ENCODE data around the gene ZFHX2. TPM values are rescaled to one million over a fixed set of nuclear protein-coding genes. Genes with fewer than 3 reads are reported as not detected.

Gene ZFHX2
- total RNA-seq (ENCODE audit: low replicate concordance): 0.08 and 0.35 TPM in 2 replicates

GRCh38 chr14:23551266-23552028 is at the start of gene ZFHX2:
ZFHX2 (minus strand) TSS chr14:23551765; CDS start chr14:23535325, 16,440 bp downstream.

GRCh38 chr14:23578560-23579310 is 27.2 kb upstream of the ZFHX2 start, which contains the start of gene JPH4:
JPH4 (minus strand) TSS chr14:23578790; CDS start chr14:23577453, 1,337 bp downstream.

GRCh38 chr14:23567186-23568020 is 15.8 kb upstream of the ZFHX2 start, which contains the start of gene AP1G2:
AP1G2 (minus strand) TSS chr14:23567791; CDS start chr14:23567314, 477 bp downstream.

GRCh38 chr14:23555882-23556699 is 4.5 kb upstream of the ZFHX2 start, which contains the start of gene THTPA:
THTPA (plus strand) TSS chr14:23556271; CDS start chr14:23556758, 487 bp downstream.

Other genes with a start within 250 kb of the ZFHX2 start
- 1.6 and 2.2 TPM in 2 replicates for gene PPP1R3E, start 248.9 kb downstream of the ZFHX2 start, total RNA-seq (ENCODE audit: low replicate concordance)
- gene BCL2L2, start 244.9 kb downstream of the ZFHX2 start, total RNA-seq (ENCODE audit: low replicate concordance): 16.4 and 17.8 TPM in 2 replicates
- 76.1 and 118 TPM in 2 replicates for gene PABPN1, start 230.3 kb downstream of the ZFHX2 start, total RNA-seq (ENCODE audit: low replicate concordance)
- 17.3 and 19.0 TPM in 2 replicates for gene SLC22A17, start 198.9 kb downstream of the ZFHX2 start, total RNA-seq (ENCODE audit: low replicate concordance)
- 1.1 and 4.9 TPM in 2 replicates for gene EFS, start 186.6 kb downstream of the ZFHX2 start, total RNA-seq (ENCODE audit: low replicate concordance)
- not detected in 2 replicates for gene IL25, start 179.0 kb downstream of the ZFHX2 start, total RNA-seq (ENCODE audit: low replicate concordance)
- not detected in 2 replicates for gene CMTM5, start 174.7 kb downstream of the ZFHX2 start, total RNA-seq (ENCODE audit: low replicate concordance)
- under 0.01 TPM in 1 of 2 replicates, not detected in the other for gene MYH6, start 143.5 kb downstream of the ZFHX2 start, total RNA-seq (ENCODE audit: low replicate concordance)
- gene MYH7, start 116.1 kb downstream of the ZFHX2 start, total RNA-seq (ENCODE audit: low replicate concordance): 1.1 TPM in 1 of 2 replicates, not detected in the other
- 39.4 and 57.1 TPM in 2 replicates for gene NGDN, start 82.1 kb downstream of the ZFHX2 start, total RNA-seq (ENCODE audit: low replicate concordance)
- gene THTPA, start 4.5 kb upstream of the ZFHX2 start, total RNA-seq (ENCODE audit: low replicate concordance): 10.6 and 22.3 TPM in 2 replicates
- gene AP1G2, start 16.0 kb upstream of the ZFHX2 start, total RNA-seq (ENCODE audit: low replicate concordance): 6.5 and 7.7 TPM in 2 replicates
- not detected in 2 replicates for gene JPH4, start 27.0 kb upstream of the ZFHX2 start, total RNA-seq (ENCODE audit: low replicate concordance)
- gene DHRS2, start 84.6 kb upstream of the ZFHX2 start, total RNA-seq (ENCODE audit: low replicate concordance): 0.08 and 0.12 TPM in 2 replicates

All from smooth muscle cell of the coronary artery (primary cell).